ENCODE measurements around the gene XG.
"Not testable (repeated sequence)": the region's sequence is repeated elsewhere in the genome, so short reads cannot be mapped to it uniquely, and the experiment has no call there.

Gene XG

DNA sequence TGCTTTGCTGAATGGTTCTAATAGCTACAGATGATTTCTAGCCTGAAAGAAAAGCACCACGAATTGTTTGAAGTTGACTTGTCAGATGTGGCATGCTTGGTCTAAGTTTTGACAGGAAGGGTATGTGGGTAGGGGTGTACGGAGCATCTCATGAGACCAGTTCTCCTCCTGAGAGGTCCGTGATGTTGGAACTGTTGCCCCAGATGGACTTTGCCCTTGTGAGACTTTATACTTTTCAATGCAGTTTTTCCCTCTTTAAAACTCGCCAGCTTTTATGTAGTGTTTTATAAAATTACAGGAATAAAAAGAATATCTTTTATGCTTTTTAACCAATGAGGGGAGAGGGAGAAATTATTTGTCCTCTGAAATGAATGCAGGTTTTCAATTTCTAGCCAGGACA, 16.6 kb upstream of the XG start:
- no peaks in the 10 kb centered on the region for H4K20me1 ChIP-seq (ENCODE audit: insufficient read depth, low read length)
- no peak overlapping the region for H3K4me3 ChIP-seq (ENCODE audit: low read length)
- H3K27me3 ChIP-seq (replicated peaks; ENCODE audit: insufficient read depth, low read length): no peaks in the 10 kb centered on the region
- H3K9ac ChIP-seq (ENCODE audit: low read length): no peak overlapping the region
- no peak overlapping the region for H2AFZ ChIP-seq (ENCODE audit: low read length)
- TF ChIP-seq EZH2phosphoT487 (IDR thresholded peaks at IDR 0.05; ENCODE audit: low read length): no peak
- no peaks in the 10 kb centered on the region for H3F3A ChIP-seq (ENCODE audit: insufficient read depth, low read length)
- H3K9me3 ChIP-seq (replicated peaks; ENCODE audit: insufficient read depth, low read length): no peaks in the 10 kb centered on the region
- no peak overlapping the region for H3K4me2 ChIP-seq (ENCODE audit: low read depth, low read length)
- no peaks in the 10 kb centered on the region for H3K9me2 ChIP-seq (replicated peaks; ENCODE audit: insufficient read depth, low read length)
- no peaks in the 10 kb centered on the region for H3K79me2 ChIP-seq (ENCODE audit: low read length)
- no peaks in the 10 kb centered on the region for H3K4me1 ChIP-seq (ENCODE audit: low read length)
- no peak overlapping the region for H3K27ac ChIP-seq (ENCODE audit: low read length)
- DNase-seq: no peak
- no peaks in the 10 kb centered on the region for H3K36me3 ChIP-seq (replicated peaks; ENCODE audit: insufficient read depth, low read length)

DNA sequence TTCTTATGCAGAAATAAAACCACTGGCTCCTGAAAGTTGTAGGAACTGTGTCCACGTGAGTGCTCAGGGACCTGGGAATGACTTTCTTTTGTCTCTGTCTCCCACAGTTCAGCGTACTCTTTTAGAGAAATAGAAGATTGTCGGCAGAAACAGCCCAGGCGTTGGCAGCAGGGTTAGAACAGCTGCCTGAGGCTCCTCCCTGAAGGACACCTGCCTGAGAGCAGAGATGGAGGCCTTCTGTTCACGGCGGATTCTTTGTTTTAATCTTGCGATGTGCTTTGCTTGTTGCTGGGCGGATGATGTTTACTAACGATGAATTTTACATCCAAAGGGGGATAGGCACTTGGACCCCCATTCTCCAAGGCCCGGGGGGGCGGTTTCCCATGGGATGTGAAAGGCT, 11.2 kb upstream of the XG start:
- Histone ChIP-seq H2AFZ (ENCODE audit: low read length) (no peak overlapping the region), H3K27me3 (replicated peaks; ENCODE audit: insufficient read depth, low read length) (no peaks in the 10 kb centered on the region), H3K79me2 (ENCODE audit: low read length) (no peaks in the 10 kb centered on the region), H3K4me1 (ENCODE audit: low read length) (no peaks in the 10 kb centered on the region), H3K27ac (ENCODE audit: low read length) (no peak overlapping the region), H3K9ac (ENCODE audit: low read length) (no peak overlapping the region), H3K4me3 (ENCODE audit: low read length) (no peak overlapping the region), H3K9me2 (replicated peaks; ENCODE audit: insufficient read depth, low read length) (no peaks in the 10 kb centered on the region), H3F3A (ENCODE audit: insufficient read depth, low read length) (no peaks in the 10 kb centered on the region), H3K36me3 (replicated peaks; ENCODE audit: insufficient read depth, low read length) (no peaks in the 10 kb centered on the region), H3K4me2 (ENCODE audit: low read depth, low read length) (no peak overlapping the region), H3K9me3 (replicated peaks; ENCODE audit: insufficient read depth, low read length) (no peaks in the 10 kb centered on the region), H4K20me1 (ENCODE audit: insufficient read depth, low read length) (no peaks in the 10 kb centered on the region)
- DNase-seq: no peak
- TF ChIP-seq CTCF (IDR thresholded peaks at IDR 0.05; ENCODE audit: low read length): no peak
- TF ChIP-seq EZH2 (optimal IDR thresholded peaks at IDR 0.05; ENCODE audit: low read depth, low read length): no peak
- TF ChIP-seq EZH2phosphoT487 (IDR thresholded peaks at IDR 0.05; ENCODE audit: low read length): no peak

DNA sequence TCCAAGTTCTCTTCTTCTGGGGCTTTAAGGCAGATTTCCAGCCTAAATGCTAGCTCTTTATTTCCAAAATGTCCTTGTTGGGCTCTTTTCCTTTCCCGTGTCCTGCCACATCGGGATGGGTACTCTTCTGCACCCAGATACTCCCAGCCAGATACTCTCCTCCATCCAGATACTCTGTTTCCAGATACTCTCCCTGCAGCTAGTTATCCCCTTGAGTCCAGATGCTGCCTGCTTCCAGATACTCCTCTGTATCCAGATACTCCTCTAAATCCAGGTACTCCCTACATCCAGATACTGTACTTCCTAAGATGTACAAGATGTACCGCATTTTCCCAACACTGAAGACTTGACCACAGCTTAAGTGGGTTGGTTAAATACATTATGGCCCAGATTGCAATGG, 10.5 kb upstream of the XG start:
- DNase-seq: no peak
- H3K9ac ChIP-seq (ENCODE audit: low read length): no peak overlapping the region
- no peaks in the 10 kb centered on the region for H3F3A ChIP-seq (ENCODE audit: insufficient read depth, low read length)
- no peaks in the 10 kb centered on the region for H3K27me3 ChIP-seq (replicated peaks; ENCODE audit: insufficient read depth, low read length)
- H3K4me2 ChIP-seq (ENCODE audit: low read depth, low read length): no peak overlapping the region
- no peaks in the 10 kb centered on the region for H3K4me1 ChIP-seq (ENCODE audit: low read length)
- H3K9me3 ChIP-seq (replicated peaks; ENCODE audit: insufficient read depth, low read length): no peaks in the 10 kb centered on the region
- H2AFZ ChIP-seq (ENCODE audit: low read length): no peak overlapping the region
- H4K20me1 ChIP-seq (ENCODE audit: insufficient read depth, low read length): no peaks in the 10 kb centered on the region
- TF ChIP-seq CTCF (IDR thresholded peaks at IDR 0.05; ENCODE audit: low read length): no peak
- TF ChIP-seq EZH2 (optimal IDR thresholded peaks at IDR 0.05; ENCODE audit: low read depth, low read length): no peak
- H3K36me3 ChIP-seq (replicated peaks; ENCODE audit: insufficient read depth, low read length): no peaks in the 10 kb centered on the region
- H3K9me2 ChIP-seq (replicated peaks; ENCODE audit: insufficient read depth, low read length): no peaks in the 10 kb centered on the region
- H3K79me2 ChIP-seq (ENCODE audit: low read length): no peaks in the 10 kb centered on the region
- no peak overlapping the region for H3K27ac ChIP-seq (ENCODE audit: low read length)
- no peak overlapping the region for H3K4me3 ChIP-seq (ENCODE audit: low read length)

DNA sequence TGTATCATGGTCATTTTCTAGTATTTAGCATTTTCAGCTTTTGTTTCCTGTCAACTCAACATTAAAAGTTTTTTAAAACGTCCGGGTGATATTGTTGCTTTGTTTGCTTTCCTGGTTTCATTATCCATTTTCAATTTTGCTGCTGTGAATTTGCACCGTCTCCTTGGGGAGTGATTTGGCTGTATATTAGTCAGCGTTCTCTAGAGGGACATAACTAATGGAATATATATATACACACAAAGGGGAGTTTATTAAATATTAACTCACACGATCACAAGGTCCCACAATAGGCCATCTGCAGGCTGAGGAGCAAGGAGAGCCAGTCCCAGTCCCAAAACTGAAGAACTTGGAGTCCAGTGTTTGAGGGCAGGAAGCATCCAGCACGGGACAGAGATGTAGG, 5.6 kb upstream of the XG start:
- H3K4me2 ChIP-seq (ENCODE audit: low read depth, low read length); H3K27me3 ChIP-seq (replicated peaks; ENCODE audit: insufficient read depth, low read length); H3K27ac ChIP-seq (ENCODE audit: low read length); DNase-seq; H3K9ac ChIP-seq (ENCODE audit: low read length); H3K79me2 ChIP-seq (ENCODE audit: low read length); H3K9me2 ChIP-seq (replicated peaks; ENCODE audit: insufficient read depth, low read length); H3K9me3 ChIP-seq (replicated peaks; ENCODE audit: insufficient read depth, low read length); H3K4me1 ChIP-seq (ENCODE audit: low read length); H2AFZ ChIP-seq (ENCODE audit: low read length); H4K20me1 ChIP-seq (ENCODE audit: insufficient read depth, low read length); H3K36me3 ChIP-seq (replicated peaks; ENCODE audit: insufficient read depth, low read length); H3K4me3 ChIP-seq (ENCODE audit: low read length); H3F3A ChIP-seq (ENCODE audit: insufficient read depth, low read length): not testable (repeated sequence)
